ENCODE measurements around the gene OR1L6.

GRCh38 chr9:122789256-122790046 lies 47.3 kb downstream of the OR1L6 start:
- TF ChIP-seq EZH2phosphoT487 (IDR thresholded peaks at IDR 0.05) (no peak), CTCF (IDR thresholded peaks at IDR 0.05) (no peak)

All from neural progenitor cell (in vitro differentiated cells).